K562 (cell line): ENCODE results near the gene CD47. TPM values are rescaled to one million over a fixed set of nuclear protein-coding genes. Genes with fewer than 3 reads are reported as not detected.

ENCODE experiments used
- ETV5 ChIP-seq: sonication (generic); formaldehyde crosslinking; IDR thresholded peaks from 2 replicates; pipeline ENCODE4 v1.4.0; 2020; ENCODE audit warnings: low read depth, mild to moderate bottlenecking, missing genetic modification reagents
- JUNB ChIP-seq: fragments of 450-650 bp; formaldehyde crosslinking; conservative IDR thresholded peaks from 2 replicates; pipeline ENCODE4 v1.4.0; 2020; ENCODE audit warnings: mild to moderate bottlenecking
- polyA plus RNA-seq, 8 experiments: library from polyadenylated mRNA; depleted of rRNA in 4 of 8; stranded (reverse) in 5 of 8; unstranded in 3 of 8; fragments of >200 nt; fragmentation: Nextera tagmentation in 2 of 8; fragmentation: Illumina TruSeq in 1 of 8; extraction: Ambion mirVana in 2 of 8; extraction: Trizol in 1 of 8; gene quantifications; 2 replicates each; pipeline versions ENCODE4 v1.2.1 to v1.2.3, GENCODE V29; 2011 to 2014; ENCODE audit warnings: inconsistent platforms in 1 of 8, missing spikeins in 1 of 8
- total RNA-seq, 7 experiments: library from RNA; depleted of rRNA in 6 of 7; stranded (reverse); fragments of >200 nt in 6 of 7; fragmentation: Illumina TruSeq in 2 of 7; extraction: Trizol in 2 of 7; gene quantifications; 2 replicates each; pipeline versions ENCODE4 v1.2.1 to v1.2.3, GENCODE V29; 2011 to 2021; ENCODE audit warnings: low replicate concordance in 1 of 7
- TF ChIP-seq, protein P1 (sequence below): fragments of 450-650 bp; IDR thresholded peaks from 2 replicates; pipeline ENCODE4 v1.6.1; 2016; ENCODE audit warnings: mild to moderate bottlenecking, moderate library complexity
- TF ChIP-seq, protein P2 (sequence below): fragments of 450-650 bp; IDR thresholded peaks from one replicate; pipeline ENCODE4 v1.6.1; 2018; ENCODE audit warnings: mild to moderate bottlenecking, moderate library complexity; ENCODE audit not compliant: partially characterized antibody
- TF ChIP-seq, protein P3 (sequence below), 2 experiments: IDR thresholded peaks; 2 replicates each; pipeline ENCODE4 v1.6.1; 2012; ENCODE audit warnings: improper control_type of control experiment in 2 of 2, low read depth in 2 of 2, low read length in 2 of 2, borderline replicate concordance in 1 of 2
- TF ChIP-seq, protein P4 (sequence below): fragments of 450-650 bp; IDR thresholded peaks from 2 replicates; pipeline ENCODE4 v1.6.1; 2017; ENCODE audit warnings: antibody characterized with exemption, mild to moderate bottlenecking

CD47 gene
- total and polyA plus RNA-seq, 9 of the 15 experiments (the other 6 are each of a cell fraction or from before 2014, with no cell fraction given) = 10.2 to 62.6 (median 36.3) TPM

DNA sequence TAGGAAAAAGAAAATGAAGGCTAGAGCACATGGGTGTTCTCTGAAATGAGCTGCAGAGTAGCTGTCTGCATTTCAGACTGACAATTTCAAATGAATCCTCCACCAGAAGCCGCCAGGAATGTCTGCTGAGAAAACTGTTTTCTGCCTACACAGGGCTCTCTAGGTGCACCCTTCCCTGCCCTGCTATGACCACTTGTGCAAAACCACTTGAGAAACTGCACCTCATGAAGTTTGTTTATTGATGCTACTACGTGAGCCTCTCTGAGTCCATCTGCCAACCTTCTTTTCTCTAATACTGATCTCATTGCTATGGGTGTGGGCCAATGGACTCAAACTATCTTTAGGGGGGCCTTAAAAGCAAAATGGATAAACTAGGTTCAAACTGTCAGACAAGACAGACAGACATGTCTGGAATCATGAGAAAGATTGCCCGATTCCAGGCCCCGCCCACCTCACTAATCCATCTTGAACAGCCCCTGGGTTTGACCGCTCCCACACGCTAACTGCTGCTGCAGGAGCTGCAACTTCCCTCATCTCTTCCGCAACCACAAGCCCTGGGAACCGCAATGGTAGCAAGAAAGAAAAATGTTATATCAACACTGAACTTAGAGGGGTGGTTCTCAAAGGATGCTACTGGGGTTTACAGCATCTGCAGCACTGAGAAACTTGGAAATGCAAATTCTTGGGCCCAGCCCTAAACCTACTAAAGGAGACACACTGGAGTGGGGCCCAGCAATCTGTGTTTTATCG lies 9.0 kb upstream of the CD47 start (continued):
- TF ChIP-seq, protein P1, sequence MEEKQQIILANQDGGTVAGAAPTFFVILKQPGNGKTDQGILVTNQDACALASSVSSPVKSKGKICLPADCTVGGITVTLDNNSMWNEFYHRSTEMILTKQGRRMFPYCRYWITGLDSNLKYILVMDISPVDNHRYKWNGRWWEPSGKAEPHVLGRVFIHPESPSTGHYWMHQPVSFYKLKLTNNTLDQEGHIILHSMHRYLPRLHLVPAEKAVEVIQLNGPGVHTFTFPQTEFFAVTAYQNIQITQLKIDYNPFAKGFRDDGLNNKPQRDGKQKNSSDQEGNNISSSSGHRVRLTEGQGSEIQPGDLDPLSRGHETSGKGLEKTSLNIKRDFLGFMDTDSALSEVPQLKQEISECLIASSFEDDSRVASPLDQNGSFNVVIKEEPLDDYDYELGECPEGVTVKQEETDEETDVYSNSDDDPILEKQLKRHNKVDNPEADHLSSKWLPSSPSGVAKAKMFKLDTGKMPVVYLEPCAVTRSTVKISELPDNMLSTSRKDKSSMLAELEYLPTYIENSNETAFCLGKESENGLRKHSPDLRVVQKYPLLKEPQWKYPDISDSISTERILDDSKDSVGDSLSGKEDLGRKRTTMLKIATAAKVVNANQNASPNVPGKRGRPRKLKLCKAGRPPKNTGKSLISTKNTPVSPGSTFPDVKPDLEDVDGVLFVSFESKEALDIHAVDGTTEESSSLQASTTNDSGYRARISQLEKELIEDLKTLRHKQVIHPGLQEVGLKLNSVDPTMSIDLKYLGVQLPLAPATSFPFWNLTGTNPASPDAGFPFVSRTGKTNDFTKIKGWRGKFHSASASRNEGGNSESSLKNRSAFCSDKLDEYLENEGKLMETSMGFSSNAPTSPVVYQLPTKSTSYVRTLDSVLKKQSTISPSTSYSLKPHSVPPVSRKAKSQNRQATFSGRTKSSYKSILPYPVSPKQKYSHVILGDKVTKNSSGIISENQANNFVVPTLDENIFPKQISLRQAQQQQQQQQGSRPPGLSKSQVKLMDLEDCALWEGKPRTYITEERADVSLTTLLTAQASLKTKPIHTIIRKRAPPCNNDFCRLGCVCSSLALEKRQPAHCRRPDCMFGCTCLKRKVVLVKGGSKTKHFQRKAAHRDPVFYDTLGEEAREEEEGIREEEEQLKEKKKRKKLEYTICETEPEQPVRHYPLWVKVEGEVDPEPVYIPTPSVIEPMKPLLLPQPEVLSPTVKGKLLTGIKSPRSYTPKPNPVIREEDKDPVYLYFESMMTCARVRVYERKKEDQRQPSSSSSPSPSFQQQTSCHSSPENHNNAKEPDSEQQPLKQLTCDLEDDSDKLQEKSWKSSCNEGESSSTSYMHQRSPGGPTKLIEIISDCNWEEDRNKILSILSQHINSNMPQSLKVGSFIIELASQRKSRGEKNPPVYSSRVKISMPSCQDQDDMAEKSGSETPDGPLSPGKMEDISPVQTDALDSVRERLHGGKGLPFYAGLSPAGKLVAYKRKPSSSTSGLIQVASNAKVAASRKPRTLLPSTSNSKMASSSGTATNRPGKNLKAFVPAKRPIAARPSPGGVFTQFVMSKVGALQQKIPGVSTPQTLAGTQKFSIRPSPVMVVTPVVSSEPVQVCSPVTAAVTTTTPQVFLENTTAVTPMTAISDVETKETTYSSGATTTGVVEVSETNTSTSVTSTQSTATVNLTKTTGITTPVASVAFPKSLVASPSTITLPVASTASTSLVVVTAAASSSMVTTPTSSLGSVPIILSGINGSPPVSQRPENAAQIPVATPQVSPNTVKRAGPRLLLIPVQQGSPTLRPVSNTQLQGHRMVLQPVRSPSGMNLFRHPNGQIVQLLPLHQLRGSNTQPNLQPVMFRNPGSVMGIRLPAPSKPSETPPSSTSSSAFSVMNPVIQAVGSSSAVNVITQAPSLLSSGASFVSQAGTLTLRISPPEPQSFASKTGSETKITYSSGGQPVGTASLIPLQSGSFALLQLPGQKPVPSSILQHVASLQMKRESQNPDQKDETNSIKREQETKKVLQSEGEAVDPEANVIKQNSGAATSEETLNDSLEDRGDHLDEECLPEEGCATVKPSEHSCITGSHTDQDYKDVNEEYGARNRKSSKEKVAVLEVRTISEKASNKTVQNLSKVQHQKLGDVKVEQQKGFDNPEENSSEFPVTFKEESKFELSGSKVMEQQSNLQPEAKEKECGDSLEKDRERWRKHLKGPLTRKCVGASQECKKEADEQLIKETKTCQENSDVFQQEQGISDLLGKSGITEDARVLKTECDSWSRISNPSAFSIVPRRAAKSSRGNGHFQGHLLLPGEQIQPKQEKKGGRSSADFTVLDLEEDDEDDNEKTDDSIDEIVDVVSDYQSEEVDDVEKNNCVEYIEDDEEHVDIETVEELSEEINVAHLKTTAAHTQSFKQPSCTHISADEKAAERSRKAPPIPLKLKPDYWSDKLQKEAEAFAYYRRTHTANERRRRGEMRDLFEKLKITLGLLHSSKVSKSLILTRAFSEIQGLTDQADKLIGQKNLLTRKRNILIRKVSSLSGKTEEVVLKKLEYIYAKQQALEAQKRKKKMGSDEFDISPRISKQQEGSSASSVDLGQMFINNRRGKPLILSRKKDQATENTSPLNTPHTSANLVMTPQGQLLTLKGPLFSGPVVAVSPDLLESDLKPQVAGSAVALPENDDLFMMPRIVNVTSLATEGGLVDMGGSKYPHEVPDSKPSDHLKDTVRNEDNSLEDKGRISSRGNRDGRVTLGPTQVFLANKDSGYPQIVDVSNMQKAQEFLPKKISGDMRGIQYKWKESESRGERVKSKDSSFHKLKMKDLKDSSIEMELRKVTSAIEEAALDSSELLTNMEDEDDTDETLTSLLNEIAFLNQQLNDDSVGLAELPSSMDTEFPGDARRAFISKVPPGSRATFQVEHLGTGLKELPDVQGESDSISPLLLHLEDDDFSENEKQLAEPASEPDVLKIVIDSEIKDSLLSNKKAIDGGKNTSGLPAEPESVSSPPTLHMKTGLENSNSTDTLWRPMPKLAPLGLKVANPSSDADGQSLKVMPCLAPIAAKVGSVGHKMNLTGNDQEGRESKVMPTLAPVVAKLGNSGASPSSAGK = no peak; the same call in 1 of the 2 replicates
- TF ChIP-seq, protein P2, sequence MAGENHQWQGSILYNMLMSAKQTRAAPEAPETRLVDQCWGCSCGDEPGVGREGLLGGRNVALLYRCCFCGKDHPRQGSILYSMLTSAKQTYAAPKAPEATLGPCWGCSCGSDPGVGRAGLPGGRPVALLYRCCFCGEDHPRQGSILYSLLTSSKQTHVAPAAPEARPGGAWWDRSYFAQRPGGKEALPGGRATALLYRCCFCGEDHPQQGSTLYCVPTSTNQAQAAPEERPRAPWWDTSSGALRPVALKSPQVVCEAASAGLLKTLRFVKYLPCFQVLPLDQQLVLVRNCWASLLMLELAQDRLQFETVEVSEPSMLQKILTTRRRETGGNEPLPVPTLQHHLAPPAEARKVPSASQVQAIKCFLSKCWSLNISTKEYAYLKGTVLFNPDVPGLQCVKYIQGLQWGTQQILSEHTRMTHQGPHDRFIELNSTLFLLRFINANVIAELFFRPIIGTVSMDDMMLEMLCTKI = no peak
- no peak for TF ChIP-seq ETV5 (CRISPR knock-in tag)
- TF ChIP-seq, protein P3, sequence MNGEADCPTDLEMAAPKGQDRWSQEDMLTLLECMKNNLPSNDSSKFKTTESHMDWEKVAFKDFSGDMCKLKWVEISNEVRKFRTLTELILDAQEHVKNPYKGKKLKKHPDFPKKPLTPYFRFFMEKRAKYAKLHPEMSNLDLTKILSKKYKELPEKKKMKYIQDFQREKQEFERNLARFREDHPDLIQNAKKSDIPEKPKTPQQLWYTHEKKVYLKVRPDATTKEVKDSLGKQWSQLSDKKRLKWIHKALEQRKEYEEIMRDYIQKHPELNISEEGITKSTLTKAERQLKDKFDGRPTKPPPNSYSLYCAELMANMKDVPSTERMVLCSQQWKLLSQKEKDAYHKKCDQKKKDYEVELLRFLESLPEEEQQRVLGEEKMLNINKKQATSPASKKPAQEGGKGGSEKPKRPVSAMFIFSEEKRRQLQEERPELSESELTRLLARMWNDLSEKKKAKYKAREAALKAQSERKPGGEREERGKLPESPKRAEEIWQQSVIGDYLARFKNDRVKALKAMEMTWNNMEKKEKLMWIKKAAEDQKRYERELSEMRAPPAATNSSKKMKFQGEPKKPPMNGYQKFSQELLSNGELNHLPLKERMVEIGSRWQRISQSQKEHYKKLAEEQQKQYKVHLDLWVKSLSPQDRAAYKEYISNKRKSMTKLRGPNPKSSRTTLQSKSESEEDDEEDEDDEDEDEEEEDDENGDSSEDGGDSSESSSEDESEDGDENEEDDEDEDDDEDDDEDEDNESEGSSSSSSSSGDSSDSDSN (IDR thresholded peaks at IDR 0.05; ENCODE audit: borderline replicate concordance in 1 of 2, low read depth in 2 of 2, low read length in 2 of 2) = no peak
- TF ChIP-seq JUNB = no peak
- TF ChIP-seq, protein P4, sequence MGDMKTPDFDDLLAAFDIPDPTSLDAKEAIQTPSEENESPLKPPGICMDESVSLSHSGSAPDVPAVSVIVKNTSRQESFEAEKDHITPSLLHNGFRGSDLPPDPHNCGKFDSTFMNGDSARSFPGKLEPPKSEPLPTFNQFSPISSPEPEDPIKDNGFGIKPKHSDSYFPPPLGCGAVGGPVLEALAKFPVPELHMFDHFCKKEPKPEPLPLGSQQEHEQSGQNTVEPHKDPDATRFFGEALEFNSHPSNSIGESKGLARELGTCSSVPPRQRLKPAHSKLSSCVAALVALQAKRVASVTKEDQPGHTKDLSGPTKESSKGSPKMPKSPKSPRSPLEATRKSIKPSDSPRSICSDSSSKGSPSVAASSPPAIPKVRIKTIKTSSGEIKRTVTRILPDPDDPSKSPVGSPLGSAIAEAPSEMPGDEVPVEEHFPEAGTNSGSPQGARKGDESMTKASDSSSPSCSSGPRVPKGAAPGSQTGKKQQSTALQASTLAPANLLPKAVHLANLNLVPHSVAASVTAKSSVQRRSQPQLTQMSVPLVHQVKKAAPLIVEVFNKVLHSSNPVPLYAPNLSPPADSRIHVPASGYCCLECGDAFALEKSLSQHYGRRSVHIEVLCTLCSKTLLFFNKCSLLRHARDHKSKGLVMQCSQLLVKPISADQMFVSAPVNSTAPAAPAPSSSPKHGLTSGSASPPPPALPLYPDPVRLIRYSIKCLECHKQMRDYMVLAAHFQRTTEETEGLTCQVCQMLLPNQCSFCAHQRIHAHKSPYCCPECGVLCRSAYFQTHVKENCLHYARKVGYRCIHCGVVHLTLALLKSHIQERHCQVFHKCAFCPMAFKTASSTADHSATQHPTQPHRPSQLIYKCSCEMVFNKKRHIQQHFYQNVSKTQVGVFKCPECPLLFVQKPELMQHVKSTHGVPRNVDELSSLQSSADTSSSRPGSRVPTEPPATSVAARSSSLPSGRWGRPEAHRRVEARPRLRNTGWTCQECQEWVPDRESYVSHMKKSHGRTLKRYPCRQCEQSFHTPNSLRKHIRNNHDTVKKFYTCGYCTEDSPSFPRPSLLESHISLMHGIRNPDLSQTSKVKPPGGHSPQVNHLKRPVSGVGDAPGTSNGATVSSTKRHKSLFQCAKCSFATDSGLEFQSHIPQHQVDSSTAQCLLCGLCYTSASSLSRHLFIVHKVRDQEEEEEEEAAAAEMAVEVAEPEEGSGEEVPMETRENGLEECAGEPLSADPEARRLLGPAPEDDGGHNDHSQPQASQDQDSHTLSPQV = no peak
